Spleen (tissue), 7 donors: ENCODE results near the gene RGS16.

Experiments
- POLR2A ChIP-seq, 3 donors: fragments of 450-650 bp; IDR thresholded peaks; one replicate each; pipeline ENCODE4 v1.5.1; 2017; ENCODE audit warnings: antibody characterized with exemption in 3 of 3, mild to moderate bottlenecking in 1 of 3
- TF ChIP-seq, protein P1 (sequence below), 11 experiments: fragments of 200-600 bp in 7 of 11; fragments of 450-650 bp in 4 of 11; sonication (generic) in 4 of 11; IDR thresholded peaks in 8 of 11; conservative IDR thresholded peaks in 3 of 11; 1 replicate in 7 of 11; 2 replicates in 4 of 11; pipeline versions ENCODE4 v1.4.0 to v1.8.0; 2016 to 2021; ENCODE audit warnings: antibody characterized with exemption in 11 of 11, inconsistent platforms in 4 of 11, mild to moderate bottlenecking in 1 of 11
- donor health status: DM: no; HTN: no; CAD: no; lungs with moderate emphysema.
- donor health status: DM: no; HTN: no; CAD: no.
- donor health status: DM: no; HTN: no; CAD: no.

DNA sequence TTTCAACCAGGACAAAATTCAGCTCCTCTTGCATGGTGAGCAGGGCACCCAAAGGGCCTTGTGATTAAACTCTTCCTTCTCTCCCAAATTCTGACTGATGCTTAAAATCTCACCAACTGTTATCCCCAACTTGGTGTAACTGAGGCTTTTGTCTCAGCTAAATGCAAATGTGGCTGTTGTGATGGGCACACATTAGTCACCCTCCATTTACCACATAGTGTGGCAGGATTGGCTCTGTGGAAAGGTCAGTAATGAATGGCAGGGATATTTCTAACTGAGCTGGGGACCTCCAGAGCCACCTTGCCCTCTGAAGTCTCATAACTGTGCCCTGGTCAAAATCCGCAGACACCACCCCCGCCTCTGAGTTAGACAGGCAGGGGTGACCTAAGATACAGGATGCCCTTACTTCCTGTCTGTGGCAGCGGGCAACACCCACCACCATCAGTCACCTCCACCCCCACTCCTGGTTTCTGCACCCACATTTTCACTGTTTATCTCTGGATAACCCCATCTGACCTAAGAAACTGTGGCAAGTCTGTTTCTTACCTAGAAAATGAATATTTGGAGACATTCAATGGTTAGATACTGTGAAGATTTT is 25.4 kb upstream of the RGS16 start:
- TF ChIP-seq, protein P1, sequence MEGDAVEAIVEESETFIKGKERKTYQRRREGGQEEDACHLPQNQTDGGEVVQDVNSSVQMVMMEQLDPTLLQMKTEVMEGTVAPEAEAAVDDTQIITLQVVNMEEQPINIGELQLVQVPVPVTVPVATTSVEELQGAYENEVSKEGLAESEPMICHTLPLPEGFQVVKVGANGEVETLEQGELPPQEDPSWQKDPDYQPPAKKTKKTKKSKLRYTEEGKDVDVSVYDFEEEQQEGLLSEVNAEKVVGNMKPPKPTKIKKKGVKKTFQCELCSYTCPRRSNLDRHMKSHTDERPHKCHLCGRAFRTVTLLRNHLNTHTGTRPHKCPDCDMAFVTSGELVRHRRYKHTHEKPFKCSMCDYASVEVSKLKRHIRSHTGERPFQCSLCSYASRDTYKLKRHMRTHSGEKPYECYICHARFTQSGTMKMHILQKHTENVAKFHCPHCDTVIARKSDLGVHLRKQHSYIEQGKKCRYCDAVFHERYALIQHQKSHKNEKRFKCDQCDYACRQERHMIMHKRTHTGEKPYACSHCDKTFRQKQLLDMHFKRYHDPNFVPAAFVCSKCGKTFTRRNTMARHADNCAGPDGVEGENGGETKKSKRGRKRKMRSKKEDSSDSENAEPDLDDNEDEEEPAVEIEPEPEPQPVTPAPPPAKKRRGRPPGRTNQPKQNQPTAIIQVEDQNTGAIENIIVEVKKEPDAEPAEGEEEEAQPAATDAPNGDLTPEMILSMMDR (IDR thresholded peaks at IDR 0.05 in 8 of 11, conservative IDR thresholded peaks at IDR 0.05 in 3 of 11): no peak
- no peak for TF ChIP-seq POLR2A (IDR thresholded peaks at IDR 0.05)
